CD4-positive, alpha-beta T cell (primary cell): ENCODE measurements around the gene COP1. TPM values are rescaled to one million over a fixed set of nuclear protein-coding genes. Genes with fewer than 3 reads are reported as not detected.

ENCODE experiments used
- ATAC-seq: fragments of 200-7000 bp; cut with Tn5 transposase; one replicate; pipeline ENCODE4 v1.10.0; 2022; ENCODE audit warnings: mild to moderate bottlenecking; ENCODE audit not compliant: poor library complexity
- CTCF ChIA-PET: fragments of 350-600 bp; sonication (Branson Sonifier 250); formaldehyde crosslinking; loops from one replicate; lab custom pipeline; 2021; ENCODE audit warnings: antibody characterized with exemption, inconsistent platforms; lab: Charles Lee
- POLR2A ChIA-PET: fragments of 350-600 bp; sonication (Branson Sonifier 250); formaldehyde crosslinking; loops from one replicate; lab custom pipeline; 2021; ENCODE audit warnings: antibody characterized with exemption, inconsistent platforms; lab: Charles Lee
- DNase-seq, 14 experiments: peaks; one replicate each; pipeline ENCODE4 v3.0.0-alpha.2; 2013 to 2020; ENCODE audit warnings: mixed read lengths in 2 of 14
- H3K27ac ChIP-seq, 2 donors: one replicate each; pipeline versions ENCODE4 v1.5.1 to v1.7.0; 2013; ENCODE audit warnings: low read length in 2 of 2, low read depth in 1 of 2, mild to moderate bottlenecking in 1 of 2
- H3K27me3 ChIP-seq, 2 experiments: 1 replicate in 1 of 2; 2 replicates in 1 of 2; pipeline versions ENCODE4 v1.6.1 to v1.7.0; 2013; ENCODE audit warnings: low read length in 2 of 2, control low read depth in 1 of 2, mild to moderate bottlenecking in 1 of 2, moderate library complexity in 1 of 2; ENCODE audit not compliant: insufficient read depth in 2 of 2, control insufficient read depth in 1 of 2
- H3K36me3 ChIP-seq: one replicate; pipeline ENCODE4 v1.6.1; 2013; ENCODE audit warnings: low read length, control low read depth; ENCODE audit not compliant: insufficient read depth
- H3K4me1 ChIP-seq: one replicate; pipeline ENCODE4 v1.6.1; 2013; ENCODE audit warnings: low read length, control low read depth; ENCODE audit not compliant: insufficient read depth
- H3K4me3 ChIP-seq: one replicate; pipeline ENCODE4 v1.5.1; 2013; ENCODE audit warnings: mild to moderate bottlenecking, low read length, moderate library complexity
- H3K9me3 ChIP-seq, 2 experiments: 1 replicate in 1 of 2; 2 replicates in 1 of 2; pipeline versions ENCODE4 v1.6.1 to v1.7.0; 2013; ENCODE audit warnings: low read length in 2 of 2, mild to moderate bottlenecking in 2 of 2, control low read depth in 1 of 2, moderate library complexity in 1 of 2; ENCODE audit not compliant: control insufficient read depth in 1 of 2, insufficient read depth in 1 of 2
- H3K27ac Mint-ChIP-seq: one replicate; pipeline ENCODE4 v1.8.0; 2020; ENCODE audit warnings: mixed read lengths
- H3K27me3 Mint-ChIP-seq: one replicate; pipeline ENCODE4 v1.8.0; 2021; ENCODE audit warnings: mixed read lengths
- H3K36me3 Mint-ChIP-seq: one replicate; pipeline ENCODE4 v1.8.0; 2021; ENCODE audit warnings: low read depth, mixed read lengths
- H3K4me1 Mint-ChIP-seq: one replicate; pipeline ENCODE4 v1.8.0; 2021; ENCODE audit warnings: low read depth, mixed read lengths
- H3K4me3 Mint-ChIP-seq: one replicate; pipeline ENCODE4 v1.8.0; 2020; ENCODE audit warnings: mild to moderate bottlenecking, mixed read lengths
- H3K9me3 Mint-ChIP-seq: one replicate; pipeline ENCODE4 v1.8.0; 2020; ENCODE audit warnings: mixed read lengths
- intact Hi-C, 2 experiments: fragments of 100-400 bp; cut with DNase I in 1 of 2; cut with micrococcal nuclease in 1 of 2; formaldehyde crosslinking; loops; one replicate each; pipeline versions ENCODE4 v1.15.1 to v1.9.0; 2023 to 2025; cut with DNase I, micrococcal nuclease
- total RNA-seq, 174 experiments: library from RNA in 2 of 174; stranded (reverse) in 2 of 174; gene quantifications; one replicate each; pipeline ENCODE4 v1.2.3 and lab custom pipeline; 2021 to 2026
- TF ChIP-seq, protein P1 (sequence below): fragments of 200-600 bp; IDR thresholded peaks from one replicate; pipeline ENCODE4 v1.8.0; 2022; ENCODE audit warnings: antibody characterized with exemption, mild to moderate bottlenecking

Gene COP1
- total RNA-seq, 2 experiments from 2014 or later = 38.6 to 42.2 TPM

DNA sequence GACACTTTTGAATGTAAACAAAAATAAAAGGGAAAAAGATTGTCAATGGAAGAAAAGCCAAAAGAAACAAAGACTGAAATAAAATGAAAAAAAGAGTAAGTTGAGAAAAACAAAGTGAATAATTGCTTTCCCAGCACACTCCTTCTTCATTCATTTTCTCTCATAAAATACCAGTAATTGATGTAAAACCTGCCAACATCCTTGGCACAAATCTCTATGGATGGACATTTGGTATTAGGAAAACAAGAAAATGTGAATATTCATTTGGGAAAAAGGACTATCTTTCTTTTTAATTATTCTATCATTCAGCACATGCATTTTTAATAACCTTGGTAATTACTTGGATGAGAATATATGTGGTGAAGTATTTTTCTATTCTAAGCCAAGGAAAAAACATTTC is 259.3 kb downstream of the COP1 start:
- H3K4me3 Mint-ChIP-seq = no peak overlapping the region
- Histone ChIP-seq H3K4me1 (no peaks in the 10 kb centered on the region), H3K36me3 (peaks cover 47% of the 10 kb centered on the region), H3K27me3 (no peaks in the 10 kb centered on the region), H3K27ac (no peak overlapping the region), H3K9me3 (peaks cover 0 to 4% of the 10 kb centered on the region in 2 experiments), H3K4me3 (no peak overlapping the region)
- no peaks in the 10 kb centered on the region for H3K27me3 Mint-ChIP-seq
- ChIA-PET POLR2A (no interaction called here), CTCF (no interaction called here)
- H3K36me3 Mint-ChIP-seq = peaks cover 90% of the 10 kb centered on the region
- peaks cover 2% of the 10 kb centered on the region for H3K9me3 Mint-ChIP-seq
- no peaks in the 10 kb centered on the region for H3K4me1 Mint-ChIP-seq
- H3K27ac Mint-ChIP-seq = no peak overlapping the region
- intact Hi-C loops = no loop called here
- ATAC-seq (no peak), DNase-seq (no peak)
- TF ChIP-seq, protein P1, sequence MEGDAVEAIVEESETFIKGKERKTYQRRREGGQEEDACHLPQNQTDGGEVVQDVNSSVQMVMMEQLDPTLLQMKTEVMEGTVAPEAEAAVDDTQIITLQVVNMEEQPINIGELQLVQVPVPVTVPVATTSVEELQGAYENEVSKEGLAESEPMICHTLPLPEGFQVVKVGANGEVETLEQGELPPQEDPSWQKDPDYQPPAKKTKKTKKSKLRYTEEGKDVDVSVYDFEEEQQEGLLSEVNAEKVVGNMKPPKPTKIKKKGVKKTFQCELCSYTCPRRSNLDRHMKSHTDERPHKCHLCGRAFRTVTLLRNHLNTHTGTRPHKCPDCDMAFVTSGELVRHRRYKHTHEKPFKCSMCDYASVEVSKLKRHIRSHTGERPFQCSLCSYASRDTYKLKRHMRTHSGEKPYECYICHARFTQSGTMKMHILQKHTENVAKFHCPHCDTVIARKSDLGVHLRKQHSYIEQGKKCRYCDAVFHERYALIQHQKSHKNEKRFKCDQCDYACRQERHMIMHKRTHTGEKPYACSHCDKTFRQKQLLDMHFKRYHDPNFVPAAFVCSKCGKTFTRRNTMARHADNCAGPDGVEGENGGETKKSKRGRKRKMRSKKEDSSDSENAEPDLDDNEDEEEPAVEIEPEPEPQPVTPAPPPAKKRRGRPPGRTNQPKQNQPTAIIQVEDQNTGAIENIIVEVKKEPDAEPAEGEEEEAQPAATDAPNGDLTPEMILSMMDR = no peak

DNA sequence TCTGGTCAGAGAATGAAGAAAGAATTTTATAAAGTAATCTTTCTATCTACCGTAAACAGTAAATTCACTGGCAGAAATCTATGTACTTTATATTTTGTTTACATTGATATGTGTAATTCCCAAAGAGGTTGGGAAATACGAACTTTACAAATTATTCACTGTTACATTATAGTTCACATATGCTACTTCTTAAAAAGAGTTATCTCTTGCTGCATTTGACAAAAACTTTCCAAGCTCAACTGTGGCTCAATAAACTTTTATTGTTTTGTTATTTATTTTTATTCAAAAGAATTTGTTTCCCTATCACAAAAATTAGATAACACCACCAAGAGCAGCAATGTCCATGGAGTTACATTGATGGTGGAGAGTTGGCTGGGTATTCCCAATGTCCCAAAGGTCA is 262.5 kb downstream of the COP1 start:
- peaks cover 61% of the 10 kb centered on the region for H3K36me3 ChIP-seq
- no peaks in the 10 kb centered on the region for H3K4me1 ChIP-seq
- POLR2A ChIA-PET = no interaction called here
- ATAC-seq = no peak
- Mint-ChIP-seq H3K4me1 (no peaks in the 10 kb centered on the region), H3K27me3 (no peaks in the 10 kb centered on the region), H3K36me3 (peaks cover 94% of the 10 kb centered on the region), H3K27ac (no peak overlapping the region), H3K9me3 (no peaks in the 10 kb centered on the region), H3K4me3 (no peak overlapping the region)
- H3K27ac ChIP-seq = no peak overlapping the region
- CTCF ChIA-PET = no interaction called here
- H3K9me3 ChIP-seq = no peaks in the 10 kb centered on the region
- intact Hi-C loops = no loop called here
- no peak for DNase-seq
- H3K27me3 ChIP-seq = no peaks in the 10 kb centered on the region
- no peak overlapping the region for H3K4me3 ChIP-seq
- TF ChIP-seq, protein P1 = no peak

DNA sequence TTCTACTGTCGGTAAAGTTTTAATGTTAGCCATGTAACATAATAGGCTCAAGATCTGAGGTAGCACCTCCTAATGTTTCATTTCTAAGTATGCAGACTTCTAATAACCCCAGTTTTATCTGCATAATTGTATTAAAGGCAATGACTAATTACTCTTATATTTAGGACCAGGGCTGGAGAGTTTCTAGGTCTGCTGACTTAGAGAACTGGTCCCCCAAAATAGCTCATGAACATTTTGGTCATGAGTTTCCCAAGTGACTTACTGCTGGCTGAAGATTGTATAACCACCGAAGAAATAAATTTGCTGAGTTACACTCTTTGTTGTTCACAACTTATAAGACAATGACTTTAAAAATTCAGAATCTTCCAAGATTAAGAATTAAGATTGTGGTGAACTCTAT is 265.9 kb downstream of the COP1 start:
- ATAC-seq (no peak), DNase-seq (no peak)
- Histone ChIP-seq H3K4me3 (no peak overlapping the region), H3K27ac (no peak overlapping the region), H3K9me3 (no peaks in the 10 kb centered on the region), H3K4me1 (no peaks in the 10 kb centered on the region), H3K27me3 (no peaks in the 10 kb centered on the region), H3K36me3 (peaks cover 42% of the 10 kb centered on the region)
- no peak overlapping the region for H3K4me3 Mint-ChIP-seq
- TF ChIP-seq, protein P1 = no peak
- peaks cover 2% of the 10 kb centered on the region for H3K9me3 Mint-ChIP-seq
- H3K27ac Mint-ChIP-seq = no peak overlapping the region
- ChIA-PET CTCF (no interaction called here), POLR2A (no interaction called here)
- no peaks in the 10 kb centered on the region for H3K27me3 Mint-ChIP-seq
- H3K4me1 Mint-ChIP-seq = no peaks in the 10 kb centered on the region
- H3K36me3 Mint-ChIP-seq = peaks cover 91% of the 10 kb centered on the region
- intact Hi-C loops = no loop called here
